HL-60 (cell line): ENCODE measurements around the gene CABCOCO1.

Experiments
- CTCF ChIP-seq: IDR thresholded peaks from one replicate; pipeline ENCODE4 v1.5.1; 2011; ENCODE audit warnings: low read length, control low read depth, inconsistent platforms; ENCODE audit not compliant: insufficient read depth
- POLR2AphosphoS5 ChIP-seq: IDR thresholded peaks from 2 replicates; pipeline ENCODE4 v1.6.1; 2012; ENCODE audit warnings: low read depth
- TF ChIP-seq, protein P1 (sequence below): IDR thresholded peaks from 2 replicates; pipeline ENCODE4 v1.6.1; 2012; ENCODE audit warnings: low read depth; ENCODE audit not compliant: insufficient replicate concordance

DNA sequence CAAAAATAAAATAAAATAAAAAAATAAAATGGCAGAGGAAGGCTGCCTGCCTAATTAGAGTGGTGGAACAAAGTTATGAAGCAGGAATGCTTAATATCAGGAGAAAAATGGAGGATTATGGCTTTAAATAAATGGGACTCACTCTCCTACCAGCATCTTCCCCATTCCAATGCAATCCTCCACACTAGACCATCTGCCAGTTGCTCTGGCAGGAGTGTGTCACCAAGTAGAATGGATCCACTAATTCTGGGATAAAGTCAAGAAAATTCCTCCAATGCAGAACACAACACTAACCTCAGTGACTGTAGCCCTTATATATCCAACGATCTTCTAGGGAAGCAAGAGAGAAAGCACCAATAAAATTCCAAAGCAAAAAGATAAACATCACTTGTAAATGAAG lies 126.3 kb downstream of the CABCOCO1 start:
- TF ChIP-seq CTCF = no peak
- TF ChIP-seq POLR2AphosphoS5 = no peak
- TF ChIP-seq, protein P1, sequence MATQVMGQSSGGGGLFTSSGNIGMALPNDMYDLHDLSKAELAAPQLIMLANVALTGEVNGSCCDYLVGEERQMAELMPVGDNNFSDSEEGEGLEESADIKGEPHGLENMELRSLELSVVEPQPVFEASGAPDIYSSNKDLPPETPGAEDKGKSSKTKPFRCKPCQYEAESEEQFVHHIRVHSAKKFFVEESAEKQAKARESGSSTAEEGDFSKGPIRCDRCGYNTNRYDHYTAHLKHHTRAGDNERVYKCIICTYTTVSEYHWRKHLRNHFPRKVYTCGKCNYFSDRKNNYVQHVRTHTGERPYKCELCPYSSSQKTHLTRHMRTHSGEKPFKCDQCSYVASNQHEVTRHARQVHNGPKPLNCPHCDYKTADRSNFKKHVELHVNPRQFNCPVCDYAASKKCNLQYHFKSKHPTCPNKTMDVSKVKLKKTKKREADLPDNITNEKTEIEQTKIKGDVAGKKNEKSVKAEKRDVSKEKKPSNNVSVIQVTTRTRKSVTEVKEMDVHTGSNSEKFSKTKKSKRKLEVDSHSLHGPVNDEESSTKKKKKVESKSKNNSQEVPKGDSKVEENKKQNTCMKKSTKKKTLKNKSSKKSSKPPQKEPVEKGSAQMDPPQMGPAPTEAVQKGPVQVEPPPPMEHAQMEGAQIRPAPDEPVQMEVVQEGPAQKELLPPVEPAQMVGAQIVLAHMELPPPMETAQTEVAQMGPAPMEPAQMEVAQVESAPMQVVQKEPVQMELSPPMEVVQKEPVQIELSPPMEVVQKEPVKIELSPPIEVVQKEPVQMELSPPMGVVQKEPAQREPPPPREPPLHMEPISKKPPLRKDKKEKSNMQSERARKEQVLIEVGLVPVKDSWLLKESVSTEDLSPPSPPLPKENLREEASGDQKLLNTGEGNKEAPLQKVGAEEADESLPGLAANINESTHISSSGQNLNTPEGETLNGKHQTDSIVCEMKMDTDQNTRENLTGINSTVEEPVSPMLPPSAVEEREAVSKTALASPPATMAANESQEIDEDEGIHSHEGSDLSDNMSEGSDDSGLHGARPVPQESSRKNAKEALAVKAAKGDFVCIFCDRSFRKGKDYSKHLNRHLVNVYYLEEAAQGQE = no peak
